ENCODE measurements around the gene CUEDC2. TPM values are rescaled to one million over a fixed set of nuclear protein-coding genes. Genes with fewer than 3 reads are reported as not detected.
"Not testable (repeated sequence)": the region's sequence is repeated elsewhere in the genome, so short reads cannot be mapped to it uniquely, and the experiment has no call there.

The CUEDC2 gene
- total and polyA plus RNA-seq, 4 donors, result 40.6 to 80.2 (median 51.8) TPM

- no peak overlapping the region for H3K27ac ChIP-seq (ENCODE audit: low read depth in 1 of 2, low read length in 2 of 2)
- H3K4me3 ChIP-seq (ENCODE audit: low read length in 2 of 2), result peak overlapping the region; percentile 7 to 32
- no peaks in the 10 kb centered on the region for H3K4me1 ChIP-seq (ENCODE audit: control insufficient read depth in 1 of 2, insufficient read depth in 2 of 2, low read length in 2 of 2)
- no peaks in the 10 kb centered on the region for H3K36me3 ChIP-seq (ENCODE audit: control insufficient read depth in 1 of 2, insufficient read depth in 2 of 2, low read length in 1 of 2)
- intact Hi-C loops (cut with DNase I), result no loop called here
- DNase-seq, result no peak
- 30 to 32% methylated on average over 8 of the region's 8 CpGs for WGBS, 2 donors
- ATAC-seq (ENCODE audit: low FRiP score), result peak; percentile 34
- H3K9me3 ChIP-seq (ENCODE audit: control insufficient read depth, low read length), result no peaks in the 10 kb centered on the region
- no peaks in the 10 kb centered on the region for H3K27me3 ChIP-seq (ENCODE audit: control insufficient read depth in 1 of 2, insufficient read depth in 2 of 2, low read length in 1 of 2)
These were observed 28.4 kb upstream of the CUEDC2 start for GRCh38 chr10:102460836-102461186.

GRCh38 chr10:102458656-102459055, 26.3 kb upstream of the CUEDC2 start:
- 69 to 78% methylated on average over 4 of the region's 4 CpGs for WGBS, 2 donors
- no peaks in the 10 kb centered on the region for H3K9me3 ChIP-seq (ENCODE audit: control insufficient read depth, low read length)
- intact Hi-C loops (cut with DNase I), result no loop called here
- H3K4me1 ChIP-seq (ENCODE audit: control insufficient read depth in 1 of 2, insufficient read depth in 2 of 2, low read length in 2 of 2), result no peaks in the 10 kb centered on the region
- DNase-seq (no peak), ATAC-seq (ENCODE audit: low FRiP score) (no peak)
- no peak overlapping the region for H3K27ac ChIP-seq (ENCODE audit: low read depth in 1 of 2, low read length in 2 of 2)
- no peak overlapping the region for H3K4me3 ChIP-seq (ENCODE audit: low read length in 2 of 2)
- H3K36me3 ChIP-seq (ENCODE audit: control insufficient read depth in 1 of 2, insufficient read depth in 2 of 2, low read length in 1 of 2), result no peaks in the 10 kb centered on the region
- H3K27me3 ChIP-seq (ENCODE audit: control insufficient read depth in 1 of 2, insufficient read depth in 2 of 2, low read length in 1 of 2), result no peaks in the 10 kb centered on the region

GRCh38 chr10:102457591-102458150, 25.3 kb upstream of the CUEDC2 start:
- Histone ChIP-seq H3K36me3 (ENCODE audit: control insufficient read depth in 1 of 2, insufficient read depth in 2 of 2, low read length in 1 of 2) (no peaks in the 10 kb centered on the region), H3K9me3 (ENCODE audit: control insufficient read depth, low read length) (no peaks in the 10 kb centered on the region), H3K4me3 (ENCODE audit: low read length in 2 of 2) (no peak overlapping the region), H3K27me3 (ENCODE audit: control insufficient read depth in 1 of 2, insufficient read depth in 2 of 2, low read length in 1 of 2) (no peaks in the 10 kb centered on the region), H3K27ac (ENCODE audit: low read depth in 1 of 2, low read length in 2 of 2) (no peak overlapping the region), H3K4me1 (ENCODE audit: control insufficient read depth in 1 of 2, insufficient read depth in 2 of 2, low read length in 2 of 2) (no peaks in the 10 kb centered on the region)
- WGBS, 2 donors, result 83 to 90% methylated on average over 9 of the region's 9 CpGs
- DNase-seq, result no peak
- no peak for ATAC-seq (ENCODE audit: low FRiP score)
- intact Hi-C loops (cut with DNase I), result no loop called here

GRCh38 chr10:102455893-102456471, 23.6 kb upstream of the CUEDC2 start:
- intact Hi-C loops (cut with DNase I), result no loop called here
- WGBS, 2 donors, result 81 to 84% methylated on average over 7 of the region's 7 CpGs

GRCh38 chr10:102454662-102455487, 22.5 kb upstream of the CUEDC2 start:
- not testable (repeated sequence) for H3K36me3 ChIP-seq (ENCODE audit: control insufficient read depth in 1 of 2, insufficient read depth in 2 of 2, low read length in 1 of 2)

More at GRCh38 chr10:102455893-102456471, 23.6 kb upstream of the CUEDC2 start:
- Histone ChIP-seq H3K9me3 (ENCODE audit: control insufficient read depth, low read length) (no peaks in the 10 kb centered on the region), H3K4me1 (ENCODE audit: control insufficient read depth in 1 of 2, insufficient read depth in 2 of 2, low read length in 2 of 2) (no peaks in the 10 kb centered on the region), H3K27me3 (ENCODE audit: control insufficient read depth in 1 of 2, insufficient read depth in 2 of 2, low read length in 1 of 2) (no peaks in the 10 kb centered on the region), H3K4me3 (ENCODE audit: low read length in 2 of 2) (no peak overlapping the region), H3K27ac (ENCODE audit: low read depth in 1 of 2, low read length in 2 of 2) (no peak overlapping the region), H3K36me3 (ENCODE audit: control insufficient read depth in 1 of 2, insufficient read depth in 2 of 2, low read length in 1 of 2) (no peaks in the 10 kb centered on the region)
- DNase-seq (no peak), ATAC-seq (ENCODE audit: low FRiP score) (no peak)

GRCh38 chr10:102453502-102453901, 21.1 kb upstream of the CUEDC2 start:
- Histone ChIP-seq H3K4me3 (ENCODE audit: low read length in 2 of 2) (no peak overlapping the region), H3K27me3 (ENCODE audit: control insufficient read depth in 1 of 2, insufficient read depth in 2 of 2, low read length in 1 of 2) (no peaks in the 10 kb centered on the region), H3K27ac (ENCODE audit: low read depth in 1 of 2, low read length in 2 of 2) (no peak overlapping the region), H3K9me3 (ENCODE audit: control insufficient read depth, low read length) (no peaks in the 10 kb centered on the region), H3K36me3 (ENCODE audit: control insufficient read depth in 1 of 2, insufficient read depth in 2 of 2, low read length in 1 of 2) (no peaks in the 10 kb centered on the region), H3K4me1 (ENCODE audit: control insufficient read depth in 1 of 2, insufficient read depth in 2 of 2, low read length in 2 of 2) (no peaks in the 10 kb centered on the region)
- intact Hi-C loops (cut with DNase I), result no loop called here
- no peak for ATAC-seq (ENCODE audit: low FRiP score)
- no peak for DNase-seq
- 64 to 72% methylated on average over 5 of the region's 5 CpGs for WGBS, 2 donors

More at GRCh38 chr10:102454662-102455487, 22.5 kb upstream of the CUEDC2 start:
- H3K4me1 ChIP-seq (ENCODE audit: control insufficient read depth in 1 of 2, insufficient read depth in 2 of 2, low read length in 2 of 2); DNase-seq; ATAC-seq (ENCODE audit: low FRiP score); H3K27ac ChIP-seq (ENCODE audit: low read depth in 1 of 2, low read length in 2 of 2); intact Hi-C loops (cut with DNase I); H3K4me3 ChIP-seq (ENCODE audit: low read length in 2 of 2); H3K27me3 ChIP-seq (ENCODE audit: control insufficient read depth in 1 of 2, insufficient read depth in 2 of 2, low read length in 1 of 2); H3K9me3 ChIP-seq (ENCODE audit: control insufficient read depth, low read length): not testable (repeated sequence)
- WGBS, 2 donors, result 77 to 81% methylated on average over 13 of the region's 13 CpGs

- Histone ChIP-seq H3K27ac (ENCODE audit: low read depth in 1 of 2, low read length in 2 of 2) (no peak overlapping the region), H3K27me3 (ENCODE audit: control insufficient read depth in 1 of 2, insufficient read depth in 2 of 2, low read length in 1 of 2) (no peaks in the 10 kb centered on the region), H3K4me3 (ENCODE audit: low read length in 2 of 2) (no peak overlapping the region), H3K9me3 (ENCODE audit: control insufficient read depth, low read length) (no peaks in the 10 kb centered on the region), H3K4me1 (ENCODE audit: control insufficient read depth in 1 of 2, insufficient read depth in 2 of 2, low read length in 2 of 2) (no peaks in the 10 kb centered on the region), H3K36me3 (ENCODE audit: control insufficient read depth in 1 of 2, insufficient read depth in 2 of 2, low read length in 1 of 2) (no peaks in the 10 kb centered on the region)
- ATAC-seq (ENCODE audit: low FRiP score), result no peak
- DNase-seq, result peak in 1 of 2 donors; percentile 79
- WGBS, 2 donors, result 25 to 33% methylated on average over 3 of the region's 3 CpGs
- intact Hi-C loops (cut with DNase I), result no loop called here
These were observed 20.4 kb upstream of the CUEDC2 start for GRCh38 chr10:102452672-102453340.

- no peaks in the 10 kb centered on the region for H3K27me3 ChIP-seq (ENCODE audit: control insufficient read depth in 1 of 2, insufficient read depth in 2 of 2, low read length in 1 of 2)
- ATAC-seq (ENCODE audit: low FRiP score) (no peak), DNase-seq (peak in 1 of 2 donors; percentile 78)
- peak within 1 kb of the TSS in 1 of 2 donors; percentile 41 for H3K27ac ChIP-seq (ENCODE audit: low read depth in 1 of 2, low read length in 2 of 2)
- no peaks in the 10 kb centered on the region for H3K36me3 ChIP-seq (ENCODE audit: control insufficient read depth in 1 of 2, insufficient read depth in 2 of 2, low read length in 1 of 2)
- no peaks in the 10 kb centered on the region for H3K4me1 ChIP-seq (ENCODE audit: control insufficient read depth in 1 of 2, insufficient read depth in 2 of 2, low read length in 2 of 2)
- no peaks in the 10 kb centered on the region for H3K9me3 ChIP-seq (ENCODE audit: control insufficient read depth, low read length)
- H3K4me3 ChIP-seq (ENCODE audit: low read length in 2 of 2), result peak within 1 kb of the TSS; percentile 81 to 94
- 40 to 44% methylated on average over 28 of the region's 28 CpGs for WGBS, 2 donors
- intact Hi-C loops (cut with DNase I), result no loop called here
These were observed 19.0 kb upstream of the CUEDC2 start, which contains the start of gene C10orf95 for GRCh38 chr10:102451105-102451969. TSS of gene C10orf95 (minus strand) at chr10:102451543. CDS start at chr10:102451093, 450 bp downstream.
